GM06990 (cell line): ENCODE measurements around the gene CCDC78.

Experiments used
- DNase-seq: peaks from one replicate; pipeline ENCODE4 v3.0.0-alpha.2; 2011; ENCODE audit not compliant: insufficient read length; ENCODE audit errors: extremely low read depth
- H3K27me3 ChIP-seq: replicated peaks from 2 replicates; pipeline ENCODE4 v1.6.0; 2011; ENCODE audit warnings: low read length; ENCODE audit not compliant: control insufficient read depth, insufficient read depth
- H3K36me3 ChIP-seq: 2 replicates; pipeline ENCODE4 v1.5.1; 2011; ENCODE audit warnings: low read length; ENCODE audit not compliant: control insufficient read depth, insufficient read depth
- H3K4me3 ChIP-seq: replicated peaks from 2 replicates; pipeline ENCODE4 v1.5.1; 2011; ENCODE audit warnings: low read depth, mild to moderate bottlenecking, control low read depth, low read length
- CTCF ChIP-seq: IDR thresholded peaks from 2 replicates; pipeline ENCODE4 v1.5.1; 2011; ENCODE audit warnings: low read length, control low read depth, mild to moderate bottlenecking, inconsistent platforms; ENCODE audit not compliant: insufficient read depth, poor library complexity, severe bottlenecking

The CCDC78 gene

GRCh38 chr16:727291-727977 is 1.2 kb upstream of the CCDC78 start:
- DNase-seq, result peak; percentile 62
- no peak for TF ChIP-seq CTCF
- Histone ChIP-seq H3K4me3 (peak overlapping the region; percentile 79), H3K27me3 (no peaks in the 10 kb centered on the region), H3K36me3 (peaks cover 10% of the 10 kb centered on the region)

- Histone ChIP-seq H3K4me3 (no peak overlapping the region), H3K36me3 (peaks cover 8% of the 10 kb centered on the region), H3K27me3 (no peaks in the 10 kb centered on the region)
- DNase-seq, result no peak
- no peak for TF ChIP-seq CTCF
Measured at GRCh38 chr16:726188-726437, 130 bp downstream of the CCDC78 start.

GRCh38 chr16:725463-726187 is 618 bp downstream of the CCDC78 start:
- no peak for DNase-seq
- no peak for TF ChIP-seq CTCF
- Histone ChIP-seq H3K4me3 (no peak overlapping the region), H3K36me3 (peaks cover 7% of the 10 kb centered on the region), H3K27me3 (no peaks in the 10 kb centered on the region)

- H3K36me3 ChIP-seq, result peaks cover 4% of the 10 kb centered on the region
- H3K27me3 ChIP-seq, result no peaks in the 10 kb centered on the region
- H3K4me3 ChIP-seq, result no peak overlapping the region
- no peak for TF ChIP-seq CTCF
- no peak for DNase-seq
Measured at GRCh38 chr16:725041-725376, 1.2 kb downstream of the CCDC78 start.

GRCh38 chr16:724188-725040 is 1.8 kb downstream of the CCDC78 start:
- H3K27me3 ChIP-seq, result no peaks in the 10 kb centered on the region
- no peak for TF ChIP-seq CTCF
- no peak overlapping the region for H3K4me3 ChIP-seq
- no peak for DNase-seq
- peaks cover 2% of the 10 kb centered on the region; the same call in 1 of the 2 replicates for H3K36me3 ChIP-seq
